MG63 (cell line): ENCODE results near the gene CAMK2A. TPM values are rescaled to one million over a fixed set of nuclear protein-coding genes. Genes with fewer than 3 reads are reported as not detected.
"Not testable (repeated sequence)": the region's sequence is repeated elsewhere in the genome, so short reads cannot be mapped to it uniquely, and the experiment has no call there.

ENCODE experiments used
- DNase-seq: peaks from one replicate; pipeline ENCODE4 v3.0.0-alpha.2; 2020
- H3K27me3 ChIP-seq: fragments of 250-450 bp; sonication (Bioruptor Pico); 2 replicates; pipeline ENCODE4 v1.5.1; 2020; ENCODE audit warnings: mild to moderate bottlenecking, moderate library complexity
- H3K36me3 ChIP-seq: fragments of 250-450 bp; sonication (Bioruptor Pico); 2 replicates; pipeline ENCODE4 v1.5.1; 2020; ENCODE audit warnings: mild to moderate bottlenecking, moderate library complexity
- H3K4me3 ChIP-seq: fragments of 250-450 bp; sonication (Bioruptor Pico); 2 replicates; pipeline ENCODE4 v1.5.1; 2020; ENCODE audit warnings: mild to moderate bottlenecking, moderate library complexity
- H3K9me3 ChIP-seq: fragments of 250-450 bp; sonication (Bioruptor Pico); 2 replicates; pipeline ENCODE4 v1.5.1; 2020; ENCODE audit warnings: mild to moderate bottlenecking, moderate library complexity
- total RNA-seq: library from RNA; depleted of rRNA; stranded (reverse); fragments of >200 nt; shearing (Covaris generic); gene quantifications from 2 replicates; pipeline ENCODE4 v1.2.3, GENCODE V29; 2014; ENCODE audit warnings: low replicate concordance

Gene CAMK2A
- total RNA-seq, 1 experiment from 2014 or later, result 0.56 TPM

DNA sequence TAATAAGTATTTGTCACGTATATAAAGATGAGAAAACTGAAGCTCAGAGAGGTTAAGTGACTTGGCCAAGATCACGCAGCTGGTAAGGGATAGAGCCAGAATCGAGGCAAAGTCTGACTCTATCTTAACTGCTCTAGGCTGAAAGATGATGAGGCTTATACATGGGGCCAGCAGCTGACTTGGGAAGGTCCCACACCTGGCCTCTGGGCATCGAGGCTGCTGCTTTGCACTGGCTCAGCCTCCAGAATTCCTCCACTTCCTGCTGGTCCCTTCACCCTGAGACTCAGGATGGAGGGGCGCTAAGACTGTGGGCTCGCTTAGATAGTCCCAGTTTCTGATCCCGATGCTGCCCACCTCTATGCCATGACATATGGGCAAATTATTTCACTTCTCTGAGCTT lies 35.2 kb downstream of the CAMK2A start:
- DNase-seq, result no peak

DNA sequence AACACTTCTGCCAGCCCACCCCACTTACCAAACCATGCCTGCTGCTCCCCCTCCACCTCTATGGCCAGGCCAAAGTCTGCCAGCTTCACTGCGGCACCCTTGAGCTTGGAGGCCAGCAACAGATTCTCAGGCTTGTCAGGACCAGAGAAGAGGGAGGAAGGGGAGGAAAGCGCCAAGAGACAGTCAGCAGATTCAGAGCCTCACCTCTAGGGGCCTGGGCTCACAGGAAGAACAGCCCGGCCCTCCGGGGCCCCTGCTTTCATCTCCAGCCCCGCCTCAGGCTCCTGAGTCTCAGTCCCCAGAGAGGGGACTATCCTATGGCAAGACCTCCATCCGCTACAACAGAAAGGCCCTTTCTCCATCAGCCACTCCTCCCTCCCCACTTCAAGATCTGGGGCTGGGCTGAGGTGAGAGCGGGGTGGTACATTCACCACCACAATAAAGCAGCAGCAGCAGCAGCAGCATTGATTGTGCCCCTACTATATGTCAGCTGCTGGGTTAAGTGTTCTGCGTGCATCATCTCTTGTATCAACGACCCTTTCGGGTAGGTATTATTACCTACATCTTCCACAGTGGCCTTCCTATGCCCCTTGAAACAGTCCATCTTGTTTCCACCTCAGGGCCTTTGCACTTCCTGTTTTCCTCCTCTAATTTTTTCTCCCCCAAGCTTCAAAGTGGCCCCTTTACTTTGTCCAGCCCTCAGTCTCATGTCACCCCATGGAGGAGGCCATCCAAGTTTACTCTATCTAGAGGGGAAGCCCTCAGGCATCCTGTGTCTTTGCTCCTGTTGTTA lies 36.0 kb downstream of the CAMK2A start:
- no peak overlapping the region for H3K4me3 ChIP-seq
- H3K27me3 ChIP-seq, result no peaks in the 10 kb centered on the region
- no peaks in the 10 kb centered on the region for H3K9me3 ChIP-seq
- DNase-seq, result no peak
- no peaks in the 10 kb centered on the region for H3K36me3 ChIP-seq

More for the DNA sequence above, 35.2 kb downstream of the CAMK2A start:
- Histone ChIP-seq H3K27me3 (no peaks in the 10 kb centered on the region), H3K36me3 (no peaks in the 10 kb centered on the region), H3K4me3 (no peak overlapping the region), H3K9me3 (no peaks in the 10 kb centered on the region)

DNA sequence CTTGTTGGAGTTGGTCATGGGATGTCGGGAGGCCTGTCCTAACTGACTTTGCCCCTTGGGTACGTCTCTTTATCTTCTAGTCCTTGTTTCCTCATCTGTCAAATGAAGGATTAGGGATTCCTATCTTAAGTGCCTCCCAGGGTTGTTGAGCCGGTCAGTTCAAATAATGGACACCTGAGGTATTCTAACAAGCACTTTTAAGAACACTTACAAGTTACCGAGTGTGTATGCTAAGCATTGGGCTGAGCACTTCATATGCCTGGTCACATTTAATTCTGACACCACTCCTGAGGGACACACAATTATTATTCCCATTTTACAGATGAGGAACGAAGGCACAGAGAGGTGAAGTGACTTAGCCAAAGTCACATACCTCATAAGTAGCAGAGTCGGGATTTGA lies 37.1 kb downstream of the CAMK2A start:
- Histone ChIP-seq H3K4me3 (no peak overlapping the region), H3K27me3 (no peaks in the 10 kb centered on the region), H3K36me3 (no peaks in the 10 kb centered on the region), H3K9me3 (no peaks in the 10 kb centered on the region)
- DNase-seq, result no peak

DNA sequence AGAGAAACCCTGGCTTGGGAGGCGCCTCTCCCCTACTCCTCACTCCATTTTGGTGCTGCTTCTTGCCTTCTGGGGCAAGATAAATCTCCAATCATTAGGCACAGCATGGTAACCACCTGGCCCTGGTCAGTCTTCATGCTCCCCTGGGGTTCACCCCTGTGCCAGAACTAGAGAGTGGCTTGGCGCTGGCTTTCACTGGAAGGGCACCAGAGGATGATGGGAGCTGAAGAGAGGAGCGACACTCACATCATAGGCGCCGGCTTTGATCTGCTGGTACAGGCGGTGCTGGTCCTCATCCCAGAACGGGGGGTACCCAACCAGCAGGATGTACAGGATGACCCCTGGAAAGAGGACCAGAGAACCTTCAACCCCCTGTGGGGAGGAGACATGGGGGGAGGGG lies 38.1 kb downstream of the CAMK2A start:
- no peaks in the 10 kb centered on the region for H3K9me3 ChIP-seq
- no peak for DNase-seq

DNA sequence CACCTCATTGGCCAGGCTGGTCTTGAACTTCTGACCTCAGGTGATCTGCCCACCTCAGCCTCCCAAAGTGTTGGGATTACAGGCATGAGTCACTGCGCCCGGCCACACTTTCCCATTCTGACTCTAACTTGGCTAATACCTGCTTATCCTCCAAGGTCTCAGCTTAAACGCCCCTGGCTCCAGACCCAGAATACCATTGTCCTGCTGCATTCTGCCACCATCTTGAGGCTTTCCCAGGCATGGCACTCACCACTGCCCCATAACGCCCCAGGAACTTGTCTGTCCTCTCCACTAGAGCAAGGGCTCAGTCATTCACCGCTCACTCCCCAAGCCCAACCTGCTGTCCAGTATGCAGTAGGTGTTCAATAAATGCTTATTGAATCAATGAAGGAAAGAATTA lies 39.8 kb downstream of the CAMK2A start:
- no peaks in the 10 kb centered on the region for H3K36me3 ChIP-seq
- H3K4me3 ChIP-seq, result no peak overlapping the region
- DNase-seq, result no peak
- no peaks in the 10 kb centered on the region for H3K27me3 ChIP-seq
- no peaks in the 10 kb centered on the region for H3K9me3 ChIP-seq

More for the DNA sequence above, 38.1 kb downstream of the CAMK2A start:
- no peak overlapping the region for H3K4me3 ChIP-seq
- H3K27me3 ChIP-seq, result no peaks in the 10 kb centered on the region
- H3K36me3 ChIP-seq, result no peaks in the 10 kb centered on the region

DNA sequence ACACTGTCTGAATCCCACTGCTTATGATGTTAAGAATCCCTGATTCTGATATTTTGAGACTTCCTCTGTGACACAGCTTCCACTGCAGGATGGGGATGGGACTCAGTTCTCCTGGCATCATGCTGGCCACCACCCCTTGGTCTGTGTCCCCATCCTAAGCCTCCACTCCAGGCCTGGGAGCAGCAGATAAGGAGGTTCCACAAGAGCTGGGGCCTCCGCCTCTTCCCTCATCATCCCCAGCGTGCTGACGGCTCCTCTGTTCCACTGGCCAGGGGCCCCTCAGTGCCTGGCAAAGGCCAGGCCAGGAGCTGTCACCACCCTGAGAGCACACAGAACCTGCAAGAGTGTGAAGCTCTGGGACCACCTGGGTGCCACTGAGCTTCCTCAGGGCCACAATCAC lies 40.6 kb downstream of the CAMK2A start:
- Histone ChIP-seq H3K4me3 (no peak overlapping the region), H3K27me3 (no peaks in the 10 kb centered on the region), H3K36me3 (no peaks in the 10 kb centered on the region), H3K9me3 (no peaks in the 10 kb centered on the region)
- DNase-seq, result no peak

DNA sequence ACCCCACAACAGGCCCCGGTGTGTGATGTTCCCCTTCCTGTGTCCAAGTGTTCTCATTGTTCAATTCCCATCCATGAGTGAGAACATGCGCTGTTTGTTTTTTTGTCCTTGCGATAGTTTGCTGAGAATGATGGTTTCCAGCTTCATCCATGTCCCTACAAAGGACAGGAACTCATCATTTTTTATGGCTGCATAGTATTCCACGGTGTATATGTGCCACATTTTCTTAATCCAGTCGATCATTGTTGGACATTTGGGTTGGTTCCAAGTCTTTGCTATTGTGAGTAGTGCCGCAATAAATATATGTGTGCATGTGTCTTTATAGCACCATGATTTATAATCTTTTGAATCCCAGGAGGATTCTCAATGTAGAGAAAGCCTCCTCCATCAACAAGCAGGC lies 41.1 kb downstream of the CAMK2A start:
- not testable (repeated sequence) for H3K9me3 ChIP-seq, H3K4me3 ChIP-seq, H3K36me3 ChIP-seq, H3K27me3 ChIP-seq, DNase-seq

DNA sequence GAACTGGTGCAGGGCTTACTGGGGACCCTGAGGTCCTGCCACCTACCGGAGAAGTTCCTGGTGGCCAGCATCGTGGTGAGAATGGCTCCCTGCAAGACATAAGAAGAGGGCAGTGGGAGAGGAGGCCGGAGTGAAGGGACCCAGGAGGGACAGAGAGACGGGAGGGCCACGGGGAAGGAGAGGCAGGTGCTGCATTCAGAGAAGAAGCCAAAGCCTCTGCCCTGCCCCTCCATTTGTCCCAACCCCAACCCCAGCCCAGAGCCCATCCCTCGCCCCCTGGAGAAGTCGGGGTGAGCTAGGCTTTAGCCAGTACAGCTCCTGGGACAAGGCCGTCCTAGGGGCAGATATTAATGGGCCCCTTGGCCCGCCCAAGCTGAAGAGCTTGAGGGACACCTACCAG lies 41.8 kb downstream of the CAMK2A start:
- no peak for DNase-seq
- no peaks in the 10 kb centered on the region for H3K9me3 ChIP-seq
- no peaks in the 10 kb centered on the region for H3K27me3 ChIP-seq
- H3K36me3 ChIP-seq, result no peaks in the 10 kb centered on the region
- H3K4me3 ChIP-seq, result no peak overlapping the region

DNA sequence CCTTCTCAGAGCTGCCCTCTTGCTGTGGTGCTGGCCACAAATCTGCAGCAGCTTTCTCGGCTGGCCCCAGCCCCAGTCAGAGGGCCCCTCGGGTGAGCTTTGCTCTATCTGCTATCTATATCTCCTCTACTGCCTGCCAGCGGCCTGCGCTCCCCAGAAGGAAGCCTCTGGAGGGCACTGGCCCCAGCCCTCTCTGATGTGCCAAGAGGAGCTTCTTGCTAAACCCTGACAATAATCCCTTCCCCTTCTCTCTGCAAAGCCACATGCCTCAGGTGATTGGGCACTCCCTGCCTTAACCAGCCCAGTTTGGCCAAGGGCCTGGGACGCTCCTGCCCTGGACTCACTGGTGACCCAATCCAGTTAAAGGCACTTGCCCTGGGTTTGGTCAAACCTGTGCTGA lies 42.7 kb downstream of the CAMK2A start:
- H3K4me3 ChIP-seq, result no peak overlapping the region
- no peaks in the 10 kb centered on the region for H3K9me3 ChIP-seq
- H3K27me3 ChIP-seq, result no peaks in the 10 kb centered on the region
- DNase-seq, result no peak
- no peaks in the 10 kb centered on the region for H3K36me3 ChIP-seq

DNA sequence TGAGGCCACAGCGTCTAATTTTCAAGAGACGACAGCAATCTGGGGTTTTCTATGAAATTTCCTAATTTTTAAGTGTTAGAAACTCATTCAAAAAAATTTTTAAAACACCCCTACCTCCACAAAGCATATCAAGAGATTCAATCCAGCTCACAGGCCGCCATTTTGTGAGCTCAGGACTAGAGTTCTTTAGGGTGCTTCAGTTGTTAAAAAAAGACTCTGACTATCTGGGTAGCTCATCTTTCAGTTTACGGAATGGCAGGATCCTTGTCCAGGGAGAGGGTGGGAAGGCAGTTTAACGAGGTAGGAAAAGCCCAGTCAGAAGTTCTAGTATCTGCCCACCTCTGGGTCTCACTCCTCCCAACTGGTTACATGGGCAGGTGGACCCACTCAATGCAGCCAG lies 43.1 kb downstream of the CAMK2A start:
- H3K36me3 ChIP-seq, result no peaks in the 10 kb centered on the region
- H3K9me3 ChIP-seq, result no peaks in the 10 kb centered on the region
- H3K4me3 ChIP-seq, result no peak overlapping the region
- no peaks in the 10 kb centered on the region for H3K27me3 ChIP-seq
- DNase-seq, result no peak

DNA sequence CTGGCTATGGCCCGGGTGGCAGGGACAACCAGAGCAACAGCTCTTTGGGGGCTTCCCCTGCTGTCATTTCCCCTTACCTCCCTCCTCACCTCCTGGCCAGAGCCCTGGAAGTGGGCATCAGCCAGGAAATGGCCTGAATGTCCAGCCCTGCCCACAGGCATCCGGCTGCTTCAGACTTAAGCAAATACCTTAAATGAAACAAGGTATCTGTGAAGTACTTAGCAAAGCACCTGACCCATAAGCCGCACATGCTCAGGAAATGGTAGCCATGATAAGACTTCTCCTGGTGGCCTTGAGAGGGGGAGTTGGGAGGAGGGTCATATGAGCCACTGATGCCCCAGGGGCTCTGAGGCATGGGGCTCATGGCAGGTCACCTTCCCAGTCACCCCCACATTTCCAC lies 43.8 kb downstream of the CAMK2A start:
- Histone ChIP-seq H3K36me3 (no peaks in the 10 kb centered on the region), H3K9me3 (no peaks in the 10 kb centered on the region), H3K27me3 (no peaks in the 10 kb centered on the region), H3K4me3 (no peak overlapping the region)
- DNase-seq, result no peak

DNA sequence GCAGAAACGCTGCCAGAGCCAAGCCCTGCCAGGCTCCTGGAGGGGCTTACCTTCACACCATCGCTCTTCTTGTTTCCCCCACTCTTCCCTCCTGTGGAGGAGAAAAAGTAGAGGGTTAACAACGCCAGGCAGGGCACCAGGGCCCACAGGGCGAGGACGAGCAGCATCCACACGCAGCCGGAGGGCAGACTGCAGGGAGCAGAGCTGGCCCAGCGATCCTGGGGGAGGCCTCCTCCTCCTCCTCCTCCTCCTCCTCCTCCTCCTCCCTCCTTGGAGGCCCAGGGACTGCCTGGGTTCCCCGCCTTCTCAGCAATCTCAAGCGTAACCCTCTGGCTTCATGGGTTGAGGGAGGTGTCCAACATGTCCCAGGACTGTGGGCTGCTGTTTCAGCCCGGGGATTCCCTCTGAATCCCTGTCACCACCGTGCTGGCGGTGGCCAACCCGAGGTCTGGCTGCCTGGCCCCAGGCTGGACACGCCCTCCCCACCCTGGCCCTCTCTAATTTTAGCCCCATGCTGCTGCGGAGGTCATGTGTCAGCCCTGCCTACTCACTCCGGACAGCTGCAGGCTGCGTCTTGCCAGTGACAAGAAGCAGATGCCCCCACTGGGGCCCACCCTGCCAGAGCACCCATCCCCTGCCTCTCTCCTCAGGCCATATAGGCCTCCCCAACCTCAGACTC lies 44.3 kb downstream of the CAMK2A start:
- H3K9me3 ChIP-seq, result no peaks in the 10 kb centered on the region
- no peak for DNase-seq

DNA sequence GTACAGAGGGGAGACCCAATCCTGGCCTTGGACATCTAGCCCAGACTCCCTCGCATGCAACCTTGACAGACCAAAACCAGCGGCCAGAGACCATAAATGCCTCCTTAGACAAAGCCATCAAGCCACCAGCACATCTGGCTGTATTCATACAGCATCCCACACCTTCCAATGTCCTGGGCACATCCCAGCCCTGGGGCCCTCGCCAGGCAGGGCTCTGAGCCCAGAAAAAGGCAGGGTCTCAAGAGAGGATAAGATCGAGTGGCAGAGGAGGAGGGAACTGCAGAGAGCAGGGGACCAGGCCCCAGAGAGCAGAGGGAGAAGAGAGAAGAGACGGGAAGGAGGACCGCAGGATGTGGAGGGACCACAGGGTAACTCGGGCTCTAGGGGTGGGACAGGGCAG lies 45.4 kb downstream of the CAMK2A start:
- Histone ChIP-seq H3K9me3 (no peaks in the 10 kb centered on the region), H3K4me3 (no peak overlapping the region), H3K36me3 (no peaks in the 10 kb centered on the region), H3K27me3 (no peaks in the 10 kb centered on the region)
- no peak for DNase-seq

More for the DNA sequence above, 44.3 kb downstream of the CAMK2A start:
- Histone ChIP-seq H3K27me3 (no peaks in the 10 kb centered on the region), H3K4me3 (no peak overlapping the region), H3K36me3 (no peaks in the 10 kb centered on the region)

DNA sequence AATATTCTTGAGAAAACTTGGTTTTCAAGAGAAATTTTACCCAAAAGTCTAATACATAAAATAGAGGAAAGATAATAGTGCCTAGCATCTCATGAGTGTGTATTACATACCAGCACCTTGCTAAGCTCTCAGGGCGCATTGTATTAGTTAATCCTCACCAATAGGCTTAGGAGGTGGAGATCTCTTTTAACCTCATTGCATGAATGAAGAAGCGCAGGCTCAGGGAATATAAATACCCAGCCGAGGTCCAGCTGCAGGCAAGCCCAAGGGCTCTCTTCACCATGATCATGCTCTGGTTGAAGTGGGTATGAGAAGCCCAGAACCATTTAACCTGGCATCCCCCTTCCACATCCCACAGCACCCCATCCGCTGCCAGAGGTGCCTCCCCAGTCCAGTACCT lies 46.0 kb downstream of the CAMK2A start:
- DNase-seq, result no peak
- Histone ChIP-seq H3K9me3 (no peaks in the 10 kb centered on the region), H3K4me3 (no peak overlapping the region), H3K36me3 (no peaks in the 10 kb centered on the region), H3K27me3 (no peaks in the 10 kb centered on the region)

DNA sequence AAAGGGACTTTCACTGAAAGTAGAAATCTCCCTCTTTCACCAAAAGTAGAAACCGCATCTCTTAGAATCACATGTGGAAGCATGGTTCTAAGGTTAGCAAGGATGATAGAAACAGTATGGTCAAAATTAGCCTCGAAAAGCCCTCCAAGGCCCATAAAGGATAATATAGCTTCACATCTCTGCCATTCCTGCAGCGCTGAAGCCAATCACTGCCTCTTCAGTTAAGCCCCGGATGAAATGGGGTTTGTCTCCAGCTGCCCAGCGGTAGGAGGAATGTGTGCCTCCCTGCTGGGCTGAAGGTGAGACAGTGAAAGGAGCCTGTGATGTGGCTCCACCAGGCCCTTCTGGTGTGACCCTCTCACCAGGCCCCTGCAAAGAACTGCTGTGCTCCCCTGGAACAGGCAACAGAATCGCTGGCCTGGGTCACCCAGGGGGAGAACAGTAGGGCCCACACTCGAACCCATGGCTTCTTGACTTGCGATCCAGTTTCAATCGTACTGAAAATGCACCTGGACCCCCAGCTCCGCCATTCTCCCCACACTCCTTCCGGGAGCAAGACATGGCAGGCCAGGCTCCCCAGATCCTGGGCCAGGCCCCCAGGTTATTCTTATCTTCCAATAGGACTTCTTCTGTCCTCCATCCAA lies 47.2 kb downstream of the CAMK2A start:
- Histone ChIP-seq H3K27me3 (no peaks in the 10 kb centered on the region), H3K9me3 (no peaks in the 10 kb centered on the region)

DNA sequence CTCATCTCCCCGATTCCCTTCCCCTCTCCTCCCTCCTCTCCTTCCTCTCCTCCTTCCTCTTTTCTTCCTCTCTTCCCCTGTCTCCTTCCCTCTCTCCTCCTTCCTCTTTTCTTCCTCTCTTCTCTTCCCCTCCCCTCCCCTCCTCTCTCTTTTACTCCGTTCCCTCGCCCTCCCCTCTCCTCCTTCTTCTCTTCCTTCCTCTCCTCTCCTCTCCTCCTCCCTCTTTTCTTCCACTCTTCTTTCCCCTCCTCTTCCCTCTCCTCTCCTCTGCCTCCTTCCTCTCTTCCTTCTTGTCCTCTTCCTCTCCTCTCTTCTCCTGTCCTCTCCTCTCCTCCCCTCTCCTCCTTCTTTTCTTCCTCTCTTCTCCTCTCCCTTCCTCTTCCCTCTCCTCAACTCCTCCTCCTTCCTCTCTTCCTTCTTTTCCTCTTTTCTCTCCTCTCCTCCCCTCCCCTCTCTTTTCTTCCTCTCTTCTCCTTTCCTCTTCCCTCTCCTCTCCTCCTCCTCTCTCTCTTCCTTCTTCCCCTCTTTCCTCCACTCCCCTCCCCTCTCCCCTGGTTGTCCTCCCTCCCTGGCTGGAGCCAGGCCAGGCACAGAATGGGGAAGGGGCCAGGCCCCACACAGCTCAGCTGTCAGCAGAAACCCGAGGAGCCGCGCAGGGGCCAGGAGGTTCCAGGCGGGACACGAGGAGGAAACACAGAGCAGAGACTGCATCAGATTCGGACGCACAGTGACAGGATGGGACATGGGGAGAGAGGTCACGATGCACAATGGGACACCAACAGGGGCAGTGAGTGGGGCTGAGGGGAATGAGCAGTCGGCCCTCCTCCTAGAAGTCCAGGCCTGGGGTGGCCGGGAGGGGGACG lies 48.0 kb downstream of the CAMK2A start:
- DNase-seq, result no peak
- H3K27me3 ChIP-seq, result no peaks in the 10 kb centered on the region
- no peaks in the 10 kb centered on the region for H3K36me3 ChIP-seq
- no peak overlapping the region for H3K4me3 ChIP-seq
- H3K9me3 ChIP-seq, result no peaks in the 10 kb centered on the region

More for the DNA sequence above, 47.2 kb downstream of the CAMK2A start:
- H3K4me3 ChIP-seq, result no peak overlapping the region
- H3K36me3 ChIP-seq, result no peaks in the 10 kb centered on the region
- DNase-seq, result no peak

DNA sequence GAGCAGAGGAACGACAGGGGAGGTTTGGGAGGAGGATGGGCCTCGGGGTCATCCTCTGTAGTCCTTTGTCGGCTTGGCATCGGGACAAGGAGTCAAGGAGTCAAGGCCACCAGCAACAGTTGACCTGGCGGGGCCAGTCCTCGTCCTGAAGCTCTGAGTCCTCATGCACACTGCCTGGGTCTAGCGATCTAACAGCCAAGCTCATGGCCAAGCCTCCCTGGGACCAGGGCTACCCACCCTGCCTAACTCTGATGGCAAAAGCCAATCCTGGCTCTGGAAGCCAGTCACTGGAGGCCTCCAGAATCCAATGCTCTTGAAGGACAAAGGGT lies 49.8 kb downstream of the CAMK2A start:
- DNase-seq, result no peak
- H3K9me3 ChIP-seq, result no peaks in the 10 kb centered on the region
- H3K36me3 ChIP-seq, result no peaks in the 10 kb centered on the region
- H3K4me3 ChIP-seq, result no peak overlapping the region
- no peaks in the 10 kb centered on the region for H3K27me3 ChIP-seq
